DND-41 (cell line): ENCODE data around the gene CLEC3B.

Experiments
- ATAC-seq: fragments of 200-7000 bp; cut with Tn5 transposase; 3 replicates; pipeline ENCODE4 v1.9.1; 2021; ENCODE audit warnings: low read depth; ENCODE audit not compliant: insufficient read depth
- DNase-seq: peaks from one replicate; pipeline ENCODE4 v3.0.0-alpha.2; 2020
- H2AFZ ChIP-seq: 2 replicates; pipeline ENCODE4 v1.6.0; 2012; ENCODE audit warnings: low read depth, low read length
- H3K27ac ChIP-seq: 2 replicates; pipeline ENCODE4 v1.5.1; 2012; ENCODE audit warnings: low read length, inconsistent platforms
- H3K27me3 ChIP-seq: fragments of 200-600 bp; sonication (generic); 2 replicates; pipeline ENCODE4 v1.6.0; 2012; ENCODE audit warnings: low read length, mild to moderate bottlenecking, inconsistent platforms; ENCODE audit not compliant: insufficient read depth, poor library complexity
- H3K36me3 ChIP-seq: 2 replicates; pipeline ENCODE4 v1.5.1; 2012; ENCODE audit warnings: low read length, inconsistent platforms; ENCODE audit not compliant: insufficient read depth
- H3K4me1 ChIP-seq: 2 replicates; pipeline ENCODE4 v1.5.1; 2012; ENCODE audit warnings: mild to moderate bottlenecking, low read length; ENCODE audit not compliant: insufficient read depth
- H3K4me2 ChIP-seq: 2 replicates; pipeline ENCODE4 v1.6.0; 2012; ENCODE audit warnings: mild to moderate bottlenecking, moderate library complexity, low read length, inconsistent platforms; ENCODE audit not compliant: insufficient read depth
- H3K4me3 ChIP-seq, 2 experiments: fragments of 200-600 bp in 1 of 2; shearing (Covaris generic) in 1 of 2; 2 replicates each; pipeline ENCODE4 v1.5.1; 2012 to 2016; ENCODE audit warnings: inconsistent platforms in 2 of 2, low read length in 2 of 2, mild to moderate bottlenecking in 2 of 2, low read depth in 1 of 2, moderate library complexity in 1 of 2
- H3K79me2 ChIP-seq: 2 replicates; pipeline ENCODE4 v1.6.0; 2012; ENCODE audit warnings: low read length, inconsistent platforms; ENCODE audit not compliant: insufficient read depth
- H3K9ac ChIP-seq: 2 replicates; pipeline ENCODE4 v1.6.0; 2012; ENCODE audit warnings: low read depth, mild to moderate bottlenecking, inconsistent platforms, low read length, moderate library complexity
- H3K9me3 ChIP-seq: 2 replicates; pipeline ENCODE4 v1.5.1; 2012; ENCODE audit warnings: low read length, moderate library complexity, mild to moderate bottlenecking, inconsistent platforms; ENCODE audit not compliant: insufficient read depth, severe bottlenecking
- H4K20me1 ChIP-seq: 2 replicates; pipeline ENCODE4 v1.6.0; 2012; ENCODE audit warnings: low read length; ENCODE audit not compliant: insufficient read depth
- EZH2 ChIP-seq: IDR thresholded peaks from 3 replicates; pipeline ENCODE4 v1.6.1; 2012; ENCODE audit warnings: borderline replicate concordance, low read depth, mild to moderate bottlenecking, moderate library complexity, low read length, inconsistent platforms; ENCODE audit not compliant: severe bottlenecking
- TF ChIP-seq, protein P1 (sequence below): IDR thresholded peaks from 2 replicates; pipeline ENCODE4 v1.5.1; 2012; ENCODE audit warnings: borderline replicate concordance, low read length, moderate library complexity, mild to moderate bottlenecking; ENCODE audit not compliant: poor library complexity, severe bottlenecking; ENCODE audit errors: extremely low read depth

Gene CLEC3B

DNA sequence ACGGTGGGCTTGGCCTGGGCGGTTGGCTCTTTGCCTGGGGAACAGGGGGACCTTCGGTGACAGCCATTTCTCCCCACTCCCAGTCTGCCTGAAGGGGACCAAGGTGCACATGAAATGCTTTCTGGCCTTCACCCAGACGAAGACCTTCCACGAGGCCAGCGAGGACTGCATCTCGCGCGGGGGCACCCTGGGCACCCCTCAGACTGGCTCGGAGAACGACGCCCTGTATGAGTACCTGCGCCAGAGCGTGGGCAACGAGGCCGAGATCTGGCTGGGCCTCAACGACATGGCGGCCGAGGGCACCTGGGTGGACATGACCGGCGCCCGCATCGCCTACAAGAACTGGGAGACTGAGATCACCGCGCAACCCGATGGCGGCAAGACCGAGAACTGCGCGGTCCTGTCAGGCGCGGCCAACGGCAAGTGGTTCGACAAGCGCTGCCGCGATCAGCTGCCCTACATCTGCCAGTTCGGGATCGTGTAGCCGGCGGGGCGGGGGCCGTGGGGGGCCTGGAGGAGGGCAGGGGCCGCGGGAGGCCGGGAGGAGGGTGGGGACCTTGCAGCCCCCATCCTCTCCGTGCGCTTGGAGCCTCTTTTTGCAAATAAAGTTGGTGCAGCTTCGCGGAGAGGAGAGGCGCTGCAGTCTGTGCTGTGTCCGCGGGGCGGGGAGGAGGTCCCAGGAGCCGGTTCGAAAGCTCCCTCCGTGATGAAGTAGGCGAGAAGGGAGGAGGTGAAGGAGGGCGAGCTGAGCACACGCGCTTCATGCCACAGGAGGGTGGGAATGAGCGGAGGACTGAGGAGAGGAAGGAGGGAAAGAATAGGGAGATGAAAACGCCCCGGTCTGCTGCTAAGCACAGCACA is 9.6 kb downstream of the CLEC3B start:
- ATAC-seq: no peak
- H3K79me2 ChIP-seq: no peaks in the 10 kb centered on the region
- no peak overlapping the region for H3K4me3 ChIP-seq
- TF ChIP-seq, protein P1, sequence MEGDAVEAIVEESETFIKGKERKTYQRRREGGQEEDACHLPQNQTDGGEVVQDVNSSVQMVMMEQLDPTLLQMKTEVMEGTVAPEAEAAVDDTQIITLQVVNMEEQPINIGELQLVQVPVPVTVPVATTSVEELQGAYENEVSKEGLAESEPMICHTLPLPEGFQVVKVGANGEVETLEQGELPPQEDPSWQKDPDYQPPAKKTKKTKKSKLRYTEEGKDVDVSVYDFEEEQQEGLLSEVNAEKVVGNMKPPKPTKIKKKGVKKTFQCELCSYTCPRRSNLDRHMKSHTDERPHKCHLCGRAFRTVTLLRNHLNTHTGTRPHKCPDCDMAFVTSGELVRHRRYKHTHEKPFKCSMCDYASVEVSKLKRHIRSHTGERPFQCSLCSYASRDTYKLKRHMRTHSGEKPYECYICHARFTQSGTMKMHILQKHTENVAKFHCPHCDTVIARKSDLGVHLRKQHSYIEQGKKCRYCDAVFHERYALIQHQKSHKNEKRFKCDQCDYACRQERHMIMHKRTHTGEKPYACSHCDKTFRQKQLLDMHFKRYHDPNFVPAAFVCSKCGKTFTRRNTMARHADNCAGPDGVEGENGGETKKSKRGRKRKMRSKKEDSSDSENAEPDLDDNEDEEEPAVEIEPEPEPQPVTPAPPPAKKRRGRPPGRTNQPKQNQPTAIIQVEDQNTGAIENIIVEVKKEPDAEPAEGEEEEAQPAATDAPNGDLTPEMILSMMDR: no peak
- no peak for TF ChIP-seq EZH2
- no peak for DNase-seq
- H3K4me2 ChIP-seq: peak overlapping the region; percentile 14; the same call in 1 of the 2 replicates
- H3K36me3 ChIP-seq: no peaks in the 10 kb centered on the region
- H3K9ac ChIP-seq: peak overlapping the region; percentile 13; the same call in 1 of the 2 replicates
- peaks cover 24% of the 10 kb centered on the region for H3K4me1 ChIP-seq
- peak overlapping the region; percentile 61 for H3K27ac ChIP-seq
- no peaks in the 10 kb centered on the region for H3K27me3 ChIP-seq
- H2AFZ ChIP-seq: no peak overlapping the region
- H4K20me1 ChIP-seq: no peaks in the 10 kb centered on the region
- no peaks in the 10 kb centered on the region for H3K9me3 ChIP-seq

DNA sequence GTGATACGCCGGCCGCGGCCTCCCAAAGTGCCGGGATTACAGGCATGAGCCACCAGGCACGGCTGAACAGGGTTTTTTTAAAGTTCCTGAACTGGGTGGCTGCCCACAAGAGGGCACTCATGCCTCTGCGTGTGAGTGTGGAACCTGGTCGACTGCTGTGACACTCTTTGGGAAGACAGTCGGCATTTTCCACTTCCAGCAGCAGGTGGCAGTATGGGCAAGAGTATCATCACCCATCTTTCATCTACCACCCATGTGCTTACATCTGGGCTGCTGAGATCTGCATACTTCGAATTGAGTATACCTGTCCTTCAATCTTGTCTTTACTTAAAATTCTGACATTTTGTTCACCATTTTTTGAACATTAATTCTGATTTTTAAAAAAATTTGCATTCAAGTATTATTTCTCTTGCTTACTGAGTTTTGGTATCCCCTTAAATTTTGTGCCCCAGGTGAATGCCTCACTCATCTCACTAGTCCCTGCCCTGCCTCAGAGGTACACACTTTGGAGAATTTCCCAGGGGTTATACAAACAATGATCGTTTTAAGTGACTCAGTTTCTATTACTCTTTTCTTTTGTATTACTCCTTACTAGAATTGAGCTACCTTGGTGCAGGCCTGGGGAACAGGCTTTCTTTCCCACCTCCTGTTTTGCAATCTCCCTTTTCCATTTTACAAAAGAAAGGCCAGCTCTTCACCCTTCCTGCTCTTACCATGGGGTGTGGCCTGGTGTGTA is 11.8 kb downstream of the CLEC3B start:
- H3K27ac ChIP-seq: no peak overlapping the region
- no peak overlapping the region for H3K9ac ChIP-seq
- no peak overlapping the region for H2AFZ ChIP-seq
- H3K9me3 ChIP-seq: no peaks in the 10 kb centered on the region
- TF ChIP-seq EZH2: no peak
- TF ChIP-seq, protein P1: peak; percentile 96
- peak; percentile 72 for ATAC-seq
- H3K4me3 ChIP-seq: no peak overlapping the region
- DNase-seq: peak; percentile 95
- H3K4me1 ChIP-seq: peaks cover 43% of the 10 kb centered on the region
- no peaks in the 10 kb centered on the region for H3K27me3 ChIP-seq
- H3K4me2 ChIP-seq: no peak overlapping the region
- H3K36me3 ChIP-seq: no peaks in the 10 kb centered on the region
- H3K79me2 ChIP-seq: no peaks in the 10 kb centered on the region
- H4K20me1 ChIP-seq: no peaks in the 10 kb centered on the region

DNA sequence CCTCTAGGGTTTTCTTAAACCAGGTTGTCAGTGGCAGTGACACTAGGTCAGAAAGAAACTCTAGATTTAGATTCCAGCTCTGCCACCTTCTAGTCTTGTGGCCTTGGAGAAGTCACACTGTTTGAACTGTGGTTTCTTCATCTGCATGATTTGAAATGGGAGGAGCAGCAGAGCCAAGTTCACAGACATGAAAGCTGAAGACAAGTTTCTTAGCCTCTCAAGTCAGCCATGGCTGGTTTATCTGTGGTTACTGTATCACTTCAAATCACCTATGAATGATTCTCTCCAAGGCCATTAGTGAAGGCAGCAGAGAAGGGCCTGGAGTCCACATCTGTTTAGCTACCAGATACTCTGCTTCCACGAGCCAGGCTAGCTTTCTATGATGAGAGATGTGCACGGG is 15.6 kb downstream of the CLEC3B start:
- no peaks in the 10 kb centered on the region for H3K9me3 ChIP-seq
- peak overlapping the region; percentile 52 for H3K27ac ChIP-seq
- no peaks in the 10 kb centered on the region for H3K36me3 ChIP-seq
- H3K79me2 ChIP-seq: no peaks in the 10 kb centered on the region
- H3K4me1 ChIP-seq: peaks cover 26% of the 10 kb centered on the region
- peak; percentile 59 for DNase-seq
- H3K27me3 ChIP-seq: no peaks in the 10 kb centered on the region
- H2AFZ ChIP-seq: no peak overlapping the region
- no peak overlapping the region for H3K4me2 ChIP-seq
- no peak overlapping the region for H3K4me3 ChIP-seq
- H3K9ac ChIP-seq: no peak overlapping the region
- peak; percentile 71 for ATAC-seq
- TF ChIP-seq EZH2: no peak
- TF ChIP-seq, protein P1: no peak
- H4K20me1 ChIP-seq: no peaks in the 10 kb centered on the region
